Activated effector memory CD4-positive, alpha-beta T cell treated with anti-CD3 and anti-CD28 coated beads, Interleukin-2, amount 50 U/mL, for 16 hours (primary cell): ENCODE data around the gene UBE3D.

Source experiments
- DNase-seq: peaks from one replicate; pipeline ENCODE4 v3.0.0-alpha.2; 2020

Gene UBE3D, protein sequence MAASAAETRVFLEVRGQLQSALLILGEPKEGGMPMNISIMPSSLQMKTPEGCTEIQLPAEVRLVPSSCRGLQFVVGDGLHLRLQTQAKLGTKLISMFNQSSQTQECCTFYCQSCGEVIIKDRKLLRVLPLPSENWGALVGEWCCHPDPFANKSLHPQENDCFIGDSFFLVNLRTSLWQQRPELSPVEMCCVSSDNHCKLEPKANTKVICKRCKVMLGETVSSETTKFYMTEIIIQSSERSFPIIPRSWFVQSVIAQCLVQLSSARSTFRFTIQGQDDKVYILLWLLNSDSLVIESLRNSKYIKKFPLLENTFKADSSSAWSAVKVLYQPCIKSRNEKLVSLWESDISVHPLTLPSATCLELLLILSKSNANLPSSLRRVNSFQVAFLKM

DNA sequence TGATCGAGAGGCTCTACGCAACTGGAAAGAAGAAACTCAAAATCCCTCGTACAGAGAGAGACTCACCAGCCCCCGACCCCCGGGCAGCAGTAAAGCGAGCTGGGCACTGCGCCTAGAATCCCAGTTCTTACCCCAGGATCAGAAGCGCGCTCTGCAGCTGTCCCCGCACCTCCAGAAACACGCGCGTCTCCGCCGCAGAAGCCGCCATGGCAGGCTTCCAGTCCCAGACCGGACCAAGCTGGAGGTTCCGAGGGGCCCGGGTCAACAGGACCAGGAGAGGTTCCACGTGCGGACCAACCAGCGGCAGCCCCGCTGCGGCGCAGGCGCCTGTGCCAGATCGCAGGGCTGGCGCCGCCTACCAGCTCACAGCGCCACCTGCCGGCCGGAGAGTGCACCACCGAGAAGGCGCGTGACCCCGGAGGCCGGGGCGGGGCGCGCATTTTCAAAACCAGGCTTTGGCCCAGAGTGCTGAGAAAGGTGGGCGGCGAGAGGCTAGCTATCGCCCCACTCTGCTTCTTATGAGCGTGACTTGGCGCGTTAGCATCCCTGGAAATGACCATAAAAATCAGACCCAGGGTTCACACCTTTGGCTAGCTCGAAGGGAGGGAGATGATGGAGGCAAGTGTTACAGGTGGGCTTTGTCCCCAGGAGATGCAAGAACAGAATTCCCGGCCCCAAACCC lies at the start of gene UBE3D:
TSS of gene UBE3D (minus strand) at position 331 of the 682 bp plus-strand sequence. CDS start at position 208, 123 bp downstream.
- DNase-seq: peak; percentile 98

DNA sequence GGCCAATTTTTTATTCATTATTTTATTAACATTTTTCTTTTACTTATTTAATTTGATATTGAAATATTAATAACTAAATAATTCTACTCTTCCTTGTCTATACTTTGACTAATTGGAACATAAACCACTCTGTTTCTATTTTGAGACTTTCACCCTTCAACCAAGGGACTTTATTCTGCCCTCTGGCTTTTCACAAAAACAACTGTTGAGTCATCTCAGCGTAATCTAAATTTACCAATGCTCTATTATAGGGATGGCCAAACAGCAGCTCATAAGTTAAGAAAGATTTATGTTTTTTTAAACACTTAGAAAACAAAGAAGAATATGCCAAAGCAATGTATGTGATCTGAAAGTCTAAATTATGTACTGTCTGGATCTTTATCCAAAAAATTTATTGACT lies 48.5 kb upstream of the UBE3D start:
- no peak for DNase-seq

DNA sequence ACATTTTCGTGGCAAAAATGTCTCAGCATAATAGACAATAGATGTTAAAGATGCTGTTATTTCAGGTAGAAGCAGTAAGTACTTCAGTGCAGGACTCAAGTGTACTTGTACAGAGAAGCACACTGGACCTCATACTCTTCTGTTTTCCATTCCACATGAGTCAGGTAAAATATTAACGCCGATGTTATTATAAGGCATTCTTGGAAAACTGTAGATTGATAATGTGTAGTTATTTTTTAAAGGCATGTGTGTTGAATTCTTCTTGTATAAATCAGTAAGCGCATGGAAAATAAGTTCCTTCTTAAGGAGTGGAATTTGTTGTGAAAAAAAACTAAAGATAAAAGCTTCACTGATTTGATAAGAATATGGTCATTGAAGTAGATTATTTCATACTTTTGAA lies 47.6 kb upstream of the UBE3D start:
- DNase-seq: no peak

DNA sequence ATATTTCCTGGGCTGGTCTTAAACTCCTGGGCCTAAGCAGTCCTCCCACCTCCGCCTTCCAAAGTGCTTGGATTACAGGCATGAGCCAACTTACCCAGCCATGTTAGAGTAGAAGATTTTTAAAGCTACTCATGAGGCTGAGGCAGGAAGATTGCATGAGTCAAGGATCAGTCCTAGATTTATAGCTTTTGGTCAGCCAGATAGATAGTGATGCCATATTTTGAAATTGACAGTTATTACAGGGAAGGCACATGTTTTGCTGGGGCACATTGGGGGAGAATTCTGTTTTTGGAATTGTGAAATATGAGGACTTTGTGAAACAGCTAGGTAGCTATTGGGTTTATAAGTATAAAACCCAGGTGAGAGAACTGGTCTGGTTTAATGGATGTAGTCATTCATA lies 42.7 kb upstream of the UBE3D start:
- DNase-seq: no peak

DNA sequence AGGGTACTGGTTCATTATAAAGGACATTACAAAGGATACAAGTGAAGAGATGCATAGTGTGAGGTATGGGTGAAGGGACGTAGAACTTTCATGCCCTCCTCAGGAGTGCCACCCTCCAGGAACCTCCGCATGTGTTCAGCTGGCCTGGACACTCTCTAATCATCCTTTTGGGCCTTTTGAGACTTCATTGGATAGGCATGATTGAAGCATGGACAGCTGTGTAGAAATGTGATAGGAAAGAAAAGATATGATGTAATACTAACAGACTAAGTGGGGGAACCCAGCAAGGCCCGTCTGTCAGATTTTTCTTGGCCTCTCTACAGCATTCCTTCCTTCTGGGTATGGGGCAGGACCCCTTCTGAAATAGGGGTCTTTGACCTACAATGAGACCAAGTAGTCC lies 32.9 kb upstream of the UBE3D start:
- DNase-seq: no peak

DNA sequence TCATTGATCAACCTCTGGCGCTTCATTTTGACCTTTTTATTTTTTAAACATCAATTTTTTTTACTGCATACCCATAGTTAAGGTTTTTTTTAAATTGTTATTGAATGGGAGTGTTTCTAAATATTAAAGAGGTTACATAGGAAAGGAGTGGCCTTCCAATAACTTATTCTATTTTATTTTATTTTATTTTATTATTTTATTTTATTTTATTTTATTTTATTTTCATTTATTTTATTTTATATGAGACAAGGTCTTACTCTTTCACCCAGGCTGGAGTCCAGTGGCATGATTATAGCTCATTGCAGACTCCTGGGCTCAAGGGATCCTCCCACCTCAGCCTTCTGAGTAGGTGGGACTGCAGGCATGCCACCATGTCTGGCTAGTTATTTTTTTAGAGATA lies 32.0 kb upstream of the UBE3D start:
- no peak for DNase-seq

DNA sequence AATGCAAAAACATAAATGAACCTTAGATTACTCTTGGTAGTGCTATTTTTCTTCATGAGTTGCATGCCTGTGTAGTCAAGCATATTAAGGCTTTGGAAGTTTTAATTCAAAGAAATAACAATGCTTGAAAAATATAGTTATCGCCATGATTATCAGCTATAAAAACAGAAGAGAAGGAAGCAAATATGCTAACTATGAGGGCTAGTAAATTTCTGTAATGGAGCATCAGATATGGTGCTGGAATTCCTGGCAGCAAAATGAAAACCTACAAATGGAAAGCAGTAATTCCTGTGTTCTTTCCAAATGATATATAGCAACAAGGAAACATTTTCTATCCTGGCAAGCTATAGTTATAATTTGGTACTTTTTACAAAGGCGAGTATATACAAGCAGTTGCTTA lies 31.6 kb upstream of the UBE3D start:
- DNase-seq: no peak

DNA sequence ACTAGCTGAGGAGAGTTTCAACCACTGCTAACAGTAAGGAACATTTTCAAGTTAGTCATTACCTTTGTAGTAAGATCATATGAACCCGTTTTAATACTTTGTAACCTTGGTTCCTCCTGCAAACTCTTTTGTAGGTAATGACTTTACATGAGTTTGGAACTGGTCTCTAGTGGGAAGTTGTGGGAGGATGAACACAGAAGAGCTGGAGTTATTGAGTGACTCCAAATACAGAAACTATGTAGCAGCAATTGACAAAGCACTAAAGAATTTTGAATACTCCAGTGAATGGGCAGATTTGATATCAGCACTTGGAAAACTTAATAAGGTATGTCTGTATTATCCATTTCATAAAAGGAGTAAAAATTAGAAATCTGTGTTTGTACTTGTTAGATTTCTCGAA lies 31.1 kb upstream of the UBE3D start:
- no peak for DNase-seq

DNA sequence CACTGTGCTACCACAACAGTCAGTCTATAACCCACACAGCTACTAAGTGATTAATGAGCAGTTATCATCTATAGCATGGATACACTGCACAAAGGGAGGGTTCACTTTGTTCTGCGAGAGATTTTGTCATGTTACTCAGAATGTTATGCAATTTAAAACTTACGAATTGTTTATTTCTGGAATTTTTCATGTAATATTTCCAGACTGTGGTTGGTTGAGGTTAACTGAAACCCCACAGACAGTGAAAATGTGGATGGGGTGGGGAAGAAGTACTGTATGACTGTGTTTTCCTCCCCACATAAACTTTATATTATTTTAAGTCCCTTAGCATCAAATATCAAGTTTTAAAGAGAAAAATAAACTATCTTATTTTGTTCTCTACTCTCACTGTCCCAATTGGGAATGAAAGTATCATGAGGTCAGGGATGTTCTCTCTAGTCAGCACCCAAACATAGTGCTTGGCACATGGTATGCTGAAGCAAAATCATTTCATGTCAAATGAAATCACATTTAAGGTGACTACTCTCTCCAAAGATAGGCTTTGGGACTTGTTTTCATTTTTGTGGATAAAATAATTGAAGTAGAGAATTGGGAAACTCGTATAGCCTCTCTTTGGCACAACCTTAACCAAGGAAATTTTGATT lies 27.2 kb upstream of the UBE3D start:
- DNase-seq: no peak

DNA sequence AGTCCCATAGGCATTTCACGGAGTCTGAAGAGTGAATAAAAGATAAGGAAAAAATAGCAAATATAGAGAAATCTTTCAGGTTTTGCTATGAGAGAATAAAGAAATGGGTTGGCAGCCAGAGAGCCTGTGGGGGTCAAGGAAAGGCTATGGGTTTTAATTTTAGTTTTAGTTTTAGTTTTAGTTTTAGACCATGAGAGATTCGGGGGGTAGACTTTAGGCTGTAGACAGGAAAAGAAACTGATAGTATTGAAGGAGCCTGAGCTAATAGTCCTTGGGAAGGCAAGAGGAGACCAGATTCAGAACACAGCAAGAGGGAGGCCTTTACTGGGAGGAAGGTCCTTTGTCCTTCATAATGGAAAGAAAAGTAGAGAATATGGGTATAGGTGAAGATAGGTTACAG lies 21.1 kb upstream of the UBE3D start:
- no peak for DNase-seq

DNA sequence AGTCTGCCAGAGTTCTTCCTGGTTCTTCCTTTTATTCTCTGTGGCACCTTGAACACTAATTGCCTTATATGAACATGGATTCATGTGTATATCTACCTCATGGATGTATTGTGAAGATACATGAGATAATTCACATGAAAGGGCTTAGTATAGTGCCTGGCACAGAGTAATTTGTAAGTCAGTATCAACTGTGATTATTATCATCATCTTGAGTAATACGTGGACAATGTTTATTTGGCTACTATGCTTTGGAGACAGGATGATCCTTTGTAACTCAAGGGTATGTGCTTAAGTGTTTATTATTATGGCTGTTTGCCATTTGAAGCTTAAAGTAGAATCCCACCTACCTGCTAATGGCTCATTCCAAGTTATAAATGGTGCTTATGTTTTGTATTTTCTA lies 17.8 kb upstream of the UBE3D start:
- no peak for DNase-seq

DNA sequence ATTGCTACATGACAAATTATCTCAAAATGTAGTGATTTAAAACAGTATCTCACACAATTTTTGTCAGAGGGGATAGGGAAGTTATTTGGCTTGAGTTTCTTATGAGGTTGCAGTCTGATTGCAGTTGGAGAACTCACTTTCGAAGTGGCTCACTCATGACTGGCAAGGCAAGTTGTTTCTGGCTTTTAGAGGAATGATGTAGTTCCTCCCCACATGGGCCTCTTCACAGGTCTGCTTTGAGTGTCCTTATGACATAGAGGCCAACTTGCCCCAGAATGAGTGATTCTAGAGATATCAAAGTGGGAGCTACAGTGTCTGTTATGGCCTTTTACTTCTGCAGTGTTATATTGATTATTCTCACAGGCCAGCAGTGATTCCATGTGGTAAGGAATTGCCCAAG lies 8.0 kb upstream of the UBE3D start:
- no peak for DNase-seq

DNA sequence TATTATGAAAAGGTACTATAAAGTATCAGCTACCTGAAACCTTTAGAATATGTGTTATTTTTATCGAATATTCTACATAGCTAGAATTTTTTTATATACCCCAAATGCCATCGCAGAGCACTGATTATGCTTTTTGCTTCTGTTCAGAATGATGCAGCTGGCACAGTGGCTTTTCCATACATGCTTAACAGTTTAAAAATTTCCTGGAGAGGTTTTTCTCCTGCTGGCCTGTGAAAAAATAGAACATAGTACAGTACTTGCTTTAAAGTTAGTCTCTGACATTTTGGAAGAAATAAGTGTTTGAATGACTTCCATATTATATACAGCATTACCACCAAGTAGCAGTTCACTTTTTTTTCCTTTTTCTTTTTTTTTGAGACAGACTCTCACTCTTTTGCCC lies 7.1 kb upstream of the UBE3D start:
- DNase-seq: no peak

DNA sequence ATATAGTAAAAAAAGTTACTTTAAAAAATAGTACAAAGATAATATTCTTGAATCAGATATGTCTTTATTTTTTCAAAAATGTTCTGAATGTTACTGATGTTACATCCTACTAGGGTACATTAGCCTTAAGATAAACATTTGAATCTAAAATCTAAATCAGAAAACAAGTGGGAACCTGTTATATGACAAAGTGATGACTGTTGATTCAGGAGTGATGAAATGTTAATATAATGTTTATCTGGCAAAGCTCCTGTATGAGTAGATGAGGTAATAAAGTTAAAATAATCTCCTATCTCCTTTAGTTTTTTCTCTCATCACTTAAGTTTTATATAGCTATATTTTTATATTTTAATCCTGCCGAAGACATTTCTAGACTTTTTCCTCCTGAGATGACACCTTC lies 6.1 kb upstream of the UBE3D start:
- DNase-seq: no peak

DNA sequence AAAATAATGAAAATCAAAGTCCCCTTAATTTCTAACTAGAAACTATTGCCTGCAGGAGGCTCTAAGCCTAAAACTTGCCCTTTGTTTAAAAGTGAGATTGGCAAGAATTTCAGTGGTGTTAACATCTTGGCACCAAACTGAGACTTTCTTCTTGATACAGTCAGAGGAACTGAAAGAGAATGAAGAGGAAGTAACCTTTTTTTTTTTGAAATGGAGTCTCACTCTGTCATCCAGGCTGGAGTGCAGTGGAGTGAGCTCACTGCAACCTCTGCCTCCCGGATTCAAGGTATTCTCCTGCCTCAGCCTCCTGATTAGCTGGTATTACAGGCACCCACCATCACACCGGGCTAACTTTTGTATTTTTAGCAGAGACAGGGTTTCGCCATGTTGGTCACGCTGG lies 5.4 kb upstream of the UBE3D start:
- no peak for DNase-seq

DNA sequence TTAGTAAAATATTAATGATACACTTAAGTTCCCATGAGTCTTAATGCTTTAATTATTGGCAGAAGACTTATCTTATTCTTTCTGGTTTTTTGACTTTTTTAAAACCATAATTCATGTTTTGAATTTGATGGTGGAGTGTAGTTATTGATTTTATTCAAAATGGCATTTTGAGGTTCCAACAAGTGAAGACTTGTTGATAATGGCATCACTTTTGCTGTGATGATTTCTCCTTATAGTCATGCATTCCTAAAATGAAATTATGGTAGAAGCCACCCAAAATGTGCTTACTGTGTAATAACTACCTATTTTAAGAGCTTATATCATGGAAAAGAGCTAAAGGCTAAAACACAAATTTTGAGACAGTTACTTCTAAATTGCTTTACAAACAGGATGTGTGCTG lies 4.0 kb upstream of the UBE3D start:
- DNase-seq: no peak

DNA sequence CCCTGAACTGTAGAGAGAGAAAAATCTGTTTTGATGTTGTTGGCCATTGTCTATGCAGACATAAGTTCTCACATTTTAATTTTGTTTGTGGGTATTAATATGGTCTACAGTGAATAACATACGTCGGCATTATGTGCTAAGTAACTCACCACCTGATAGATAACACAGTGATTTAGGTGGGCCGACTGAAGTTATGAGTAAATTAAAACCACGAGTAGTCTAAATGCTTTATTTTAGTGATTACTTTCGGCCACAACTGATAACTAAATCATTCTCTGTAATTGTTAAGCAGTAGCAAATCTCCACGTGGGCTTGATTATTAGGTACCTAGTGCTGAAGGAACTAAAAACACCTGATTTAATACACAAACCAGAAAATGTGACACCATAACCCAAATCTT lies 3.0 kb upstream of the UBE3D start:
- DNase-seq: no peak

DNA sequence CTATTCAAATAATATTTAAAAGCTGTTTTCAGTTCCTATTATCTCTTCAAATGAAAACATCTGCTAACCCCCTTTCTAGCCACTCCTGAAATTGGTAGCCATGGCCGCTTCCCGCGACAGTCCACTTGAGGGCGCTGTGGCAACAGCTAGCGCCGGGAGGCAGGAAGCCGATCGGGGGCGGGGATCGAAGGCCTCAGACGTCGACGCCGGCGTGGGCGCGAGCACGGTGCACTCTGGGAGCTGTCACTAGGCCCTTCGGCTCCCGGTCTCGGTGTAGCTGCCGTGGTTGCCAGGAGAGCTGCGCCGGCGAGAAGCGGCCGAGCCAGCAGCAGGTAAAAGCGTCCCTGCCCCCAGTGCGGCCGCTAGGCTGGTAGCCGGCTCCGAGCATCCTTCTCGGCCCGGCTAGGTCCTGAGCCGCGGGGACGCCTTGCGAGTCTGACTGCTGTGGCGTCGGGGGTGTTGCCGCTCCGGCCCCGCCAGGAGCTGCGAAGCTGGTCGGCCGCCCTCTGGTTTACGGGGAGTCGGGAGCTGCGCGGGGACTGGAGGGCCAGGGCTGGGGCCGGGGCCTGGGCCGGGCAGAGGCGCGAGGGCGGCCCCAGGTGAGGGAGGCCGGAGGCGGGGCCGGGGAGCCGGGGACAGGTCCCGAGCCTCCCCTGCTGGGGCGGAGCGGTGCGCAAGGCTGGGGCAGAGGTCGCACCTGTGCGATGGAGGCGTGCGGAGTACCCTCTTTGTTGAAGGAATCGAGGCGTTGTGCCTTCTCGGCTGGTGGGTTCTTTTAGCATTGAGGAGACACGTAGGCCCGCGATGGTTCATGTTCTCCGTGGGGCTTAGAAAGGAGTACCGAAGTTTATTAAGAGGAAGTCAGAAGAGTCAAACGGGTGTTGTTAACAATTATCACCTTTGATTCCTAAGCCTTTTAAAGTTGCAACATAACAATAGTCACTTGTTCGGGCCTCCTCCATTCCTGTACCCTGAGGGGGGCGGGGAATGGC lies 2.1 kb upstream of the UBE3D start, which contains the start of gene DOP1A:
TSS of gene DOP1A (plus strand) at position 224 of the 992 bp plus-strand sequence. CDS start 29,307 bp downstream, outside the sequence.
- DNase-seq: peak; percentile 99

DNA sequence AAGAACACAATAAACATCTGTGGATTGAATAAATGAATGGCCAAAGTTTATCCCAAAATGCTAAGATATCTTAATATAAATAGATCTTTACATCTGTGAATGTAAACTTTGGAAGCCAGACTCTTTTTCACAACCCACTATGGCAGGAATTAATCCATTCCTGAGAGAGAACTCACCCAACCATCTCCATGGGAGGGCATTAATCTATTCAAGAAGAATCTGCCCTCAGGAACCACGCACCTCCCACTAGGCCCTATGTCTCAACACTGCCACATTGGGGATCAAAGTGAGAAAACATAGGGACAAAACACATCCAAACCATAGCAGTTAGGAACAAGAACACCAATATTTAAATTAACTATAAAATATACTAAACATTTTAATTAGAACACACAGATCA lies 3.4 kb downstream of the UBE3D start:
- no peak for DNase-seq

DNA sequence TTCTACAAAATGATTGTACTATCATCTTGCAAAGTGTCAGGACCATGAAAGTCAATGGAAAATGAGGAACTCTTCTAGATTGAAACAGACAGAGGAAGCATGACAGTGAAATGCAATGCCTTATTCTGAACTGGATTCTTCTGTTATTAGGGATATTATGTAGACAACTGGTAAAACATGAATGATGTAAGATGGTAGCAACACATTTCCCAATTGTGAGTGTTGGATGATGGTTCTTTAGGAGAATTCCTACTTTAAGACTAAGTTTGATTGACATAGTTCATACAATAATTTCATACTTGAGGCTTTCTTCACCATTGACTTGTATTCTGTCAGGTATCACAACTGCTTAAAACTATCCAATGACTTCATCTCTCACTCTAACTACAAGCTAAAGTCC lies 4.5 kb downstream of the UBE3D start:
- DNase-seq: no peak

DNA sequence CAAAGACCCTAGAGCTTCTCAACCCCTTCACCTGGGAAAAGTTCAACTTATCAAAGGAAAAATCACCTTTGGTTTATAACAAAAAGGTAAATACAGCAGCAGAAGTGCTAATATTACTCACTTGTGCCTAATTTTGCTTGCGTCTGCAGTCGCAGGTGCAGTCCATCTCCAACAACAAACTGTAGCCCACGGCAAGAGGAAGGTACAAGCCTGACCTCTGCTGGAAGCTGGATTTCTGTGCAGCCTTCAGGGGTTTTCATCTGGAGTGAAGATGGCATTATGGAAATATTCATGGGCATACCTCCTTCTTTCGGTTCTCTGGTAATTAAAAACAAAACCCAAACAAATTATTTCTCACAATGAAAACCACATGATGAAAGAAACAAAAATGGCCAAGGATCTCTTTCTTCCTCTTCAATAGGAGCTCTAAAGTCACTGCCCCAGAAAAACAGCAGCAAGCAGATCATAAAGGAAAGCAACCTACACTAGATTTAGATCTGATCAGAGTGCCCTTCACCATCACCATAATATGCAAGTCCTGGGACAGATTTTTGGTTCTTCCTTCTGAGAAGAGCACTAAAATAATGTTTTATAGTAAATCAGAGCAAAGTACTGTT lies 7.8 kb downstream of the UBE3D start:
- DNase-seq: peak; percentile 63

DNA sequence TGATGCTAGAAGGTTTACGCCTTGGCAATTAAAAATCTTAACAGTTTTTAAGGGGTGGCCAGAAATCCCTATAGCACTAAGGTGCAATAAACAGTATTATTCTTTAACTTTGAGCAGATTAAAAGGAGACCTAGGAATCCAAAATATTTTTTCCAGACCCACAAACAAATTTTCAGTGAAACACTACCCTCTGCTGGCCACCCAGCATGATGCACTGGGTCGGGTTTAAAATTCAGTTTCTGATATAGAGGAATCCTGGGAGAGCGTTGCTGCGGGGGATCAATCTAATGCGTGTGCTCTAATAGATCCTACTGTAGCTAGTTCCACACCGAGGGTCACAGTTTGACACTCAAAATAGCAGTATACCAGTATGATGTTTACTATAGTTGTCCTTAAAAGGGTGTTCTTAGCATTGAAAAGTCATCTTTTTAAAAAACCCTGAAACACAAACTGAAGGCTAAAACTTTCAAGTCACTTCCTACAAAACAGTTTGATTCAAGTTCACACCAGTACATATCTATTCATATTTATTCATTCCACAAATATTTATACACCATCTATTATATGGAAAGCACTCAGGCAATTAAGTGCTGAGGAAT lies 10.2 kb downstream of the UBE3D start:
- DNase-seq: peak; percentile 74
